HepG2 (cell line): ENCODE results near the gene CPVL. TPM values are rescaled to one million over a fixed set of nuclear protein-coding genes. Genes with fewer than 3 reads are reported as not detected.

Source experiments
- FOXA1 ChIP-seq, 2 experiments: fragments of 450-650 bp in 1 of 2; sonication (generic) in 1 of 2; formaldehyde crosslinking in 1 of 2; IDR thresholded peaks; 2 replicates each; pipeline versions ENCODE4 v1.4.0 to v1.6.1; 2016 to 2020; ENCODE audit warnings: missing genetic modification reagents in 1 of 2
- GZF1 ChIP-seq: sonication (generic); formaldehyde crosslinking; IDR thresholded peaks from 2 replicates; pipeline ENCODE4 v1.5.1; 2020; ENCODE audit warnings: mild to moderate bottlenecking, missing genetic modification reagents
- PCBP2 ChIP-seq: fragments of 200-400 bp; formaldehyde crosslinking; optimal IDR thresholded peaks from 2 replicates; pipeline ENCODE3; 2018; ENCODE audit warnings: low read length, low read depth; ENCODE audit not compliant: poor library complexity, severe bottlenecking
- polyA plus RNA-seq, 8 experiments: library from polyadenylated mRNA; depleted of rRNA in 3 of 8; stranded (reverse) in 7 of 8; unstranded in 1 of 8; fragments of >200 nt; fragmentation: Illumina TruSeq in 4 of 8; extraction: Trizol in 4 of 8; gene quantifications; 2 replicates each; pipeline versions ENCODE4 v1.2.1 to v1.2.3, GENCODE V29; 2011 to 2016; ENCODE audit warnings: low read depth in 4 of 8, missing spikeins in 1 of 8, mixed read lengths in 1 of 8; ENCODE audit not compliant: insufficient read depth in 1 of 8
- total RNA-seq, 5 experiments: library from RNA; depleted of rRNA; stranded (reverse); fragments of >200 nt; fragmentation: Illumina TruSeq; extraction: Trizol; gene quantifications; 2 replicates each; pipeline ENCODE4 v1.2.3, GENCODE V29; 2016; ENCODE audit warnings: low read depth in 1 of 5
- TF ChIP-seq, protein P1 (sequence below): sonication (generic); formaldehyde crosslinking; IDR thresholded peaks from 2 replicates; pipeline ENCODE4 v1.4.0; 2020; ENCODE audit warnings: mild to moderate bottlenecking, low read depth, missing genetic modification reagents
- TF ChIP-seq, protein P2 (sequence below): sonication (generic); formaldehyde crosslinking; IDR thresholded peaks from 2 replicates; pipeline ENCODE4 v1.5.0; 2020; ENCODE audit warnings: missing genetic modification reagents
- TF ChIP-seq, protein P3 (sequence below): sonication (generic); formaldehyde crosslinking; IDR thresholded peaks from 2 replicates; pipeline ENCODE4 v1.5.1; 2020; ENCODE audit warnings: mild to moderate bottlenecking, missing genetic modification reagents

CPVL gene
- total and polyA plus RNA-seq, 2 of the 13 experiments (the other 11 are each of a cell fraction or from before 2014, with no cell fraction given) = 59.2 to 294 TPM

DNA sequence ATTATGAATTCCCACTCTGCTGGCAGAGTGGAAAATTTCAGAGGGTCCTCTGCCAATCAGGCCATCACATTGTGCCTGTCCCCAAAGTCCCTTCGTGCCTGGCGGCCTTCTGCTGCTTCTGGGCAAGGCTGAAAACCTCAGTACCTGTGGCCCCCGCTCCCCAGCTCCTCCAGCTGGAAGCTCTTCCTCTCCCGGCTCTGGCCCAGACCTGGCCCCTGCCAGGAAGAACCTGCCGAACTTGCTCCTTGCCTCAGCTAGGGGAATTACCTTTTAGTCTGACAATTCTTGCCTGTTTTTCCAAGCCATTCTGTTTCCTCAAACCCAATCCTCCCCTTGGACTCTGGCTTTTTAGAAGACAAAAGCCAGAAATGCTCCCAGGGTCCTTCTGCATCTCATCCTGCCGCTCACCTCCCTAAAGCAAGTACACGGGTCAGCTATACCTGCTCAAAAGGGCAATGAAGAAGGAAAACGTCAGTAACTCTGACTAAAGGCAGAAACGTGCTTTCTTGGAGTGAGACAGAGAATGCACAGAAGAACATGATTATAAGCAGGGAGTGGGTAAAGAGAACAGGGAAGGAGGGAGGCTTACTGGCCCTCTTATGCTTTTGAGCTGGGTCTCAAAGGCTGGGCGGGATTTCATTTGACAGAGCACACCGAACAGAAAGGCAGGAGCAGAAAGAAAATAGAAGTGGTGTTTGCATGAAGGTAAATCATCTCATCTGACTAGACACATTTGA, 160.1 kb downstream of the CPVL start (continued):
- TF ChIP-seq, protein P1, sequence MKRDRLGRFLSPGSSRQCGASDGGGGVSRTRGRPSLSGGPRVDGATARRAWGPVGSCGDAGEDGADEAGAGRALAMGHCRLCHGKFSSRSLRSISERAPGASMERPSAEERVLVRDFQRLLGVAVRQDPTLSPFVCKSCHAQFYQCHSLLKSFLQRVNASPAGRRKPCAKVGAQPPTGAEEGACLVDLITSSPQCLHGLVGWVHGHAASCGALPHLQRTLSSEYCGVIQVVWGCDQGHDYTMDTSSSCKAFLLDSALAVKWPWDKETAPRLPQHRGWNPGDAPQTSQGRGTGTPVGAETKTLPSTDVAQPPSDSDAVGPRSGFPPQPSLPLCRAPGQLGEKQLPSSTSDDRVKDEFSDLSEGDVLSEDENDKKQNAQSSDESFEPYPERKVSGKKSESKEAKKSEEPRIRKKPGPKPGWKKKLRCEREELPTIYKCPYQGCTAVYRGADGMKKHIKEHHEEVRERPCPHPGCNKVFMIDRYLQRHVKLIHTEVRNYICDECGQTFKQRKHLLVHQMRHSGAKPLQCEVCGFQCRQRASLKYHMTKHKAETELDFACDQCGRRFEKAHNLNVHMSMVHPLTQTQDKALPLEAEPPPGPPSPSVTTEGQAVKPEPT (CRISPR knock-in tag) = no peak
- TF ChIP-seq, protein P2, sequence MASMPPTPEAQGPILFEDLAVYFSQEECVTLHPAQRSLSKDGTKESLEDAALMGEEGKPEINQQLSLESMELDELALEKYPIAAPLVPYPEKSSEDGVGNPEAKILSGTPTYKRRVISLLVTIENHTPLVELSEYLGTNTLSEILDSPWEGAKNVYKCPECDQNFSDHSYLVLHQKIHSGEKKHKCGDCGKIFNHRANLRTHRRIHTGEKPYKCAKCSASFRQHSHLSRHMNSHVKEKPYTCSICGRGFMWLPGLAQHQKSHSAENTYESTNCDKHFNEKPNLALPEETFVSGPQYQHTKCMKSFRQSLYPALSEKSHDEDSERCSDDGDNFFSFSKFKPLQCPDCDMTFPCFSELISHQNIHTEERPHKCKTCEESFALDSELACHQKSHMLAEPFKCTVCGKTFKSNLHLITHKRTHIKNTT (CRISPR knock-in tag) = no peak
- TF ChIP-seq GZF1 (CRISPR knock-in tag) (no peak), PCBP2 (no peak), FOXA1 (IDR thresholded peaks at IDR 0.05) (no peak), FOXA1 (CRISPR knock-in tag; IDR thresholded peaks at IDR 0.05) (no peak)
- TF ChIP-seq, protein P3, sequence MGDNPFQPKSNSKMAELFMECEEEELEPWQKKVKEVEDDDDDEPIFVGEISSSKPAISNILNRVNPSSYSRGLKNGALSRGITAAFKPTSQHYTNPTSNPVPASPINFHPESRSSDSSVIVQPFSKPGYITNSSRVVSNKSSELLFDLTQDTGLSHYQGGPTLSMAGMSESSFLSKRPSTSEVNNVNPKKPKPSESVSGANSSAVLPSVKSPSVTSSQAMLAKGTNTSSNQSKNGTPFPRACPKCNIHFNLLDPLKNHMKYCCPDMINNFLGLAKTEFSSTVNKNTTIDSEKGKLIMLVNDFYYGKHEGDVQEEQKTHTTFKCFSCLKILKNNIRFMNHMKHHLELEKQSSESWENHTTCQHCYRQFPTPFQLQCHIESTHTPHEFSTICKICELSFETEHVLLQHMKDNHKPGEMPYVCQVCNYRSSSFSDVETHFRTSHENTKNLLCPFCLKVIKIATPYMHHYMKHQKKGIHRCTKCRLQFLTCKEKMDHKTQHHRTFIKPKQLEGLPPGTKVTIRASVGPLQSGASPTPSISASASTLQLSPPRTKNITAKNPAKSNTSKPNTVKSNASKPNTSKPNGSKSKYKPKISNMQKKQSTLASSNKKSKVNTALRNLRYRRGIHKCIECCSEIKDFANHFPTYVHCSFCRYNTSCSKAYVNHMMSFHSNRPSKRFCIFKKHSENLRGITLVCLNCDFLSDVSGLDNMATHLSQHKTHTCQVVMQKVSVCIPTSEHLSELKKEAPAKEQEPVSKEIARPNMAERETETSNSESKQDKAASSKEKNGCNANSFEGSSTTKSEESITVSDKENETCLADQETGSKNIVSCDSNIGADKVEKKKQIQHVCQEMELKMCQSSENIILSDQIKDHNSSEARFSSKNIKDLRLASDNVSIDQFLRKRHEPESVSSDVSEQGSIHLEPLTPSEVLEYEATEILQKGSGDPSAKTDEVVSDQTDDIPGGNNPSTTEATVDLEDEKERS = no peak
